ENCODE results near the gene LGALS3BP.

GRCh38 chr17:78999947-79000395 lies 20.2 kb upstream of the LGALS3BP start:
- TF ChIP-seq SMARCC2 (IDR thresholded peaks at IDR 0.05) (no peak), NR1H2 (CRISPR knock-in tag; IDR thresholded peaks at IDR 0.05; ENCODE audit: borderline replicate concordance, low read depth) (no peak), CHD2 (IDR thresholded peaks at IDR 0.05; ENCODE audit: low read depth, low read length) (no peak), KLF6 (CRISPR knock-in tag; IDR thresholded peaks at IDR 0.05) (no peak), POLR2A (IDR thresholded peaks at IDR 0.05; ENCODE audit: insufficient read depth in 1 of 2, low read depth in 2 of 2, low read length in 2 of 2) (no peak), WIZ (CRISPR knock-in tag; IDR thresholded peaks at IDR 0.05) (no peak), FOXM1 (CRISPR knock-in tag; IDR thresholded peaks at IDR 0.05) (no peak)

All from HepG2 (cell line).